ENCODE data around the gene LIX1.

Gene LIX1

DNA sequence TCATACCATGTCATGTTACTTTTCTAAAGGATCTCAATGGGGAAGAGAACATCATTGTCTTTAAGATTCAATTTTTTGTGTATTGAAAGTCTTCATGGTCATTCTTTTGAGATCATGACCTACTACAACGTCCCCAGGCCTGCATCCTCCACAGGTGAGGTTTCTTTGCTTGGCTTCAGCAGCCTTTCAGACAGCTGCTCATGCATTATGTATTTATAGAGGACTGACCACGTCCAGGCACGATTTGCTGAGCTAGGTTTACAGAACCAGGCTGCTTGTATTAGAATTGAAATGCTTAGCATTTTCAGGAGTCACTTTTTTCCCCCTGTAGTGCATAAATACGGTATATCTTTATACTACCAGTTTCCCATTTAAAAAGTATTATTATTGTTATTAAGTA, 70.4 kb downstream of the LIX1 start:
- no peak for DNase-seq

DNA sequence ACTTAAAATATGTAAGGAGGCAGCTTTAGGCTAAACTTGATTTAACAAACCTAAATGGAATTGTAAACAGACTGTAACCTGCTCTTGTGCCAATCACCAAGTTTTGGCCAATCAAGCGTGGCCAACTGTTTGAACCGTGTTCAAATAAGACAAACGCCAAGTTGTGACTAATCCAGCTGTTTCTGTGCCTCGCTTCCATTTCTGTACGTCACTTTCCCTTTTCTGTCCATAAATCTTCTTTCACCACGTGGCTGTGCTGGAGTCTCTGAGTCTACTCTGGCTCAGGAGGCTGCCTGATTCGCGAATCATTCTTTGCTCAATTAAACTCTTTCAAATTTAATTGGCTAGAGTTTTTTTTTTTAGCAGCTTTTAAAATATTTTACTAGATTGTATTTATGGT, 71.3 kb downstream of the LIX1 start:
- no peak for DNase-seq

DNA sequence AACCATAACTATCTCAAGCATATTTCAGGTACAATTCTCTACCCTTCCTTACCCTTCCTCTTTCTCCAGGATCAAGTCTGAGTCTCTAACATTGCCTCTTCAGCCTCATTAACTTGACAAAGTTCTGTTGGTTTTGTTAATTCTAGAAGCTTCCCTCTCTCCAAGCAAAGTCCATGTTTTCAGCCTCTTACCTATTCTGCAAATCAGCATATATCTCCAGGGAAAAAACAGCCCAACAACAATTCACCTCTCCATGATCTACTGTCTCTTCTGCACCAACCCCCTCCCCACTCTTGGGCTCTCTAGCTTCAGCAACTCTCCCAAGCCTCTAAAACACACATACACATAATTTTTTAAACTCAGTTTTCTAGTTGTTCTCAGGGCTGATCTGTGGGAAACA, 72.2 kb downstream of the LIX1 start:
- no peak for DNase-seq

DNA sequence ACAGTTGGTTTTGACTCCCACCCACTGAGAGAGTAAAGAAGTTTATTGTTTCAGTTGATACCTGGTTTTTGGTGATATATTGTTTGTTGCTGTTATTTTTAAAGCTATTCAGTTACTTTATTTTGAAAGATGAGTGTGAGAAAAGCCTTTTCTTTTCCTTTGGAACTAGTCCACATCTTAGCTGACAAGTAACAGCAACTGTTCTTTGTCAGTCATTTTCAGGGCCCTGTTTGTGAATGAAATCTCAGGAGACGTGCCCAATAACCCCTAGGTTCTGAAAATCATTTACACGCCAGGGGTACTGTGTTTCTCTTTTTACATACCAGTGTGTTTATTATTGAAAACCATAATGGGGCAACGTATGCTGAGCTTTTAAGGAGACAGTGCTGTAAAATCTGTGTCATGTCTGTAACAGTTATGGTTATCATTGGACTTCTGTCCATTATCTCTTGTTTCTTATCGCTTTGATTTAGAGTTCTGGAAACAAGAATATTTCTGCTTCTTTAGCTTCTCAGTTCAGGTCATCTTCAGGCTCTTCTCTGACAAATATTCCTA, 75.0 kb downstream of the LIX1 start:
- no peak for DNase-seq

DNA sequence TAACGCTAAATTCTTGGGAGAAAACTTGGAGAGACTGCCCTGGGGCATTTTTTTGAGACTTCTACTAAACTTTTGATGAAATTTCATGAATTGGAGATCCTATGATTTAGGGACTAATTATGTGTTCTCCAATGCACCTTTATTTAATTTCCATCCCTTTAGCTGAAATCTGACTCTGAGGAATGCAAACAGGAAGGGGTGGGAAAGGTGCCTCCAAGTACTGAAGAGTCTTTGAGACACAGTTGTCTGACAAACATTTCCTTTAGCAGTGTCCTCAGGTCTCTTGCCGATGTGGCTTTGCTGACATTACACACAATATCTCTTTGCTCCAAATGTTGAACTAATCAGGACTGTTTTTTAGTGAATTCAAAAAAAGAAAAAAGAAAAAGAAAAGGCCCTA, 76.9 kb downstream of the LIX1 start:
- DNase-seq = no peak

DNA sequence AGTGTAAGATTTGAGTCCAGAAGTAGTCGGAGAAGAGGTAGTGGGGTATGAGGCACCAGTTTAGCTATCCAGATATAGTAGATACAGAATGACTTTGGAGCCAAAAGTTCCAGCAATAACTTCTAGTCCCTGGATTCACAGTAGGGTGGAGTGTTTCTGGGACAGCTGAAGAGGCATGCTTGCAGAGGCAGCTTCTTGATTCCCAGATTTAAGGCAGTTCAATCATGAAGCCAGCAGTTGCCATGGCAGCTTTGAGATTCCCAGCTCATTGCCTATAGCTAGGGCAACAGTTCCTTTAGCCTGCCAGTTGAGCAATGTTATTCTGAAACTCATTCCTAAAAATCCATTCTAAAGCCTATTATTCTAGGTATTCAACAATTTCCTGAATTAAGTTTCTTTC, 79.2 kb downstream of the LIX1 start:
- DNase-seq = no peak

DNA sequence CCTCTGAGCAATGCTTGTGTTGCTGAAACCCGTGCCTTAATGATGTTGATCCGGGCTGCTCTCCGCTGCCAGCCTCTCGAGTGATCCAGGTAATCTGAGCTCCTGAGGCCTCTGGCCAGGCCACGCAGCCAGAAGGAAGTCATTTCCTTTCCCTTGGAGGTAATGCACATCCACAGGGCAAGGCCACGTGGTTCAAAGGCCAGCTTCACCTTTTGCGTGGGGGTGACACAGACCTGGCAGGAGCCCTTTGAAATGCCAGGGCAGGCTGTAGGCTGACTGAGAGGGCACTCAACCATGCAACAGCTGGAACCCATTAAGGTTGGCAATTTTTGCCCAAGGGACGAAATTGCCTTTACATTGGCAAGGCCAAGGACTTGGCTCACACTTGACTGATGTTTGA, 80.4 kb downstream of the LIX1 start:
- no peak for DNase-seq

DNA sequence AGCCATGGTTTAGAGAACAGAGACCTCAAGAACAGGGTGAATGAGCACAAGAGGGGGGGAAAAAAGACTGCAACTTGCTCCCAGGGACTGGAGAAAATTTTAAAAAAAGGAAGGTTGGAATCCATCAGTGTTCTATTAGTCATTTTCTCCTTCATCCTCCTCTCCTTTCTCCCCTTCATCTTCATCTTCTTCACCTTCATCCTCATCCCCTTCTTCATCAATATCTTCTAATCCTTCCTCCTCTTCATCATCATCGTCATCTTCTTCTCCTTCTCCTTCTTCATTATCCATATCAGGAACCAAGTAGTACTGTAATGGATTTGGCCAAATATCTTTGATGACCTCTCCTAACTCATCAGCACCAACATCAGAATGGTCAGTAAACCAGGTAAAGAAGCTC, 86.1 kb downstream of the LIX1 start:
- no peak for DNase-seq

DNA sequence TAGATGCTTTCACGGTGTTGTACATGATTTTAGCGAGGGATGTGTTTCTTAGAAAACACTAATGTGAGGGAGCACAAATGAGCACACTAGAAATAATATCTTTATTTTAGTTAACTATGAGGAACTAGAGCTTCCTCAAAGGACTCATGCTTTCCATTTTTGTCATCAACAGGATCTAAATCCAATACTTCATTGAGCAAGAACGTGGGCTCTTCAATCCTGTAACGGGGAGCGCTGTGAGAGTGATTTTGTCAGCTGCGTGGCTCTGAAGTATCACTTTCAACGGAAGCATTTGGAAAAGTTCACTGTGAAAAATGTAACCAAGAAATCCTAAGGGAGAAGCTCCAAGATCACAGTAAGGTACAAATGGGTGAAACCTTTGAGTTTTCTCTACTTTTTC, 93.2 kb downstream of the LIX1 start:
- no peak for DNase-seq

DNA sequence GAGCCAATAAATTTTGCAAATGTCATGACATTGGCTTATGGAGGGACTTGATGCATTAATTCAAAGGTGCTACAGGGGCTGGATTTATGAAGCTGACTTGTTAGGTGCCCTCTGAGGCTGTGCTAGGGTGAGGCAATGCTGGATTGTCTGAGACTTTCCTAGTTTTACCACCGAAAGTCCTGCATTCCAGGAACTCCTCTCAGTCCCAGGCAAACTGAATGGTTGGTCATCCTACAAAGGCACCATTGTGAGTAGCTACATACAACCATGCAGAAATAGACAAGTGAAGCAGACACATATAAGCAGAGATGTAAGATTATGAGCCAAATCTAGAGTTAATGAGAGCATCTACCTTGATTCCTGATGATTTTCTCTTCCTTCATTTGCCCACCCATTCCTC, 95.3 kb downstream of the LIX1 start:
- DNase-seq = no peak

DNA sequence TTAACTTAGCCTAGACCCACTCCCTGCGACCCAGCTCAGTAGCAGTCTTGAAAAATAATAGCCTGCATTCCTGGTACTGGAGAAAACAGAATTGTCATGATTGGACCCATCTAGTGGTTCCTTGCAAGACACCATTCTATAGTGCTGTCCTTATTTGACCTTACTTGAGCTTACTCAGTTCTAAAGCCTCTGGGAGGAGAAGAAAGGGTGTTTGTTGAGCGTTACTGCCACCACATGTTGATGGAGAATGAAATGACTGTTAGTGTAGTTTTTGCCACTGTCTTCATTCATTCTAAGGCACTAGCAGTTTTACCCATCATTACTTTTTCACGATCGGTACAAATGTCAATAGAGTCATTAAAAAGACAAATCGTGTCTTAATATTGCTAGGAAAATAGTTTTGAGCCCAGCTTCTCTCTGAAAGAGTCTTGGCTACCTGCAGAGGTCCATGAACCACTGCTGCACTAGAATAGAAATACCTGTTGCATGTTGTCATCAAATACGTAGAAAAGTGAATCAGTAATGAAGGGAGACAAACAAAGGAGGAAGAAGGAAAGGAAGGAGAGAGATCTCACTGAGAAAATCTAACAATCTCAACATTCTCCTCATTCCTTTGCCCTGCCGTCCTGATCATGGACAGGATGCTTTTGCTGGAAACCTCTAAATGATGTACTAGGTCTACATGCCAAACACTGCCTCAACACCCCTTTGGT, 96.0 kb downstream of the LIX1 start:
- DNase-seq = no peak

DNA sequence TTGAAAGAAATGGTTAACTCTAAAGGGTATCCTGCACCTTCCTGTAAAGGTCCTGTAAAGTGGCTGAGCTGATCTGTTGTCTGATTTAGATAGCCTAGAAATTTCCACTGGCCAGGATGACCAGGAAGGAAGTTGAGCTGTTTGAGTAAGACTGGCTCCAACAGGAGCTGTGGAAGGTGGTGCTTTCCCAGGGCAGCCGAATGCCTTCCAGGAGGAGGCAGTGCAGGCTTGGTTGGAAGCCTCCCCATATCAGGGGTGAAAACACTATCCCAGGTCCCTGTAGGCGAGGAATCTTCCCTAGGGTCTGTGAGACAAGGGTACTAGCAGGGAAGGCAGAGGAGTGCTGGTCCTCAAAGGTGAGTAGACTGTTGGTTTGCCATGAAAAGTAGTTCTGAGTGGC, 98.4 kb downstream of the LIX1 start:
- DNase-seq = no peak

DNA sequence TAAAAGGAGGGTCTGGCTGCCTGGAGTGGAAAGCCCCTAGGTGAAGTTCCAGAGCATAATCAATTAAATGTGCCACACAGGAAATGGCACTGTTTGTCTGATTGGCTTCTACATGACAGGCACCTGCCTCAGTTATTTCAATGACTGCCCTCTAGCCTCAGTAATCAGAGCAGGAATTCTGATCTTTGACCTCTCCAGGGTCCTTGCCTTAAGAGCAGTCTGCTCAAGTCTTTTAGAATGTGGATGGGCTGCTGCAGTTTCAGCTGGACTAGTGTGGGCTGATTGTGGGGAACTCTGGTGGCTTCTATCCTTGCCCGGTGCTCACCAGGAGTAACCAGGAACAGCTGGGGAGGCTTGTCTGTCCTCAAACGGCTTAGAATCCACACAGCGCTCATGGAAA, 98.9 kb downstream of the LIX1 start:
- no peak for DNase-seq

DNA sequence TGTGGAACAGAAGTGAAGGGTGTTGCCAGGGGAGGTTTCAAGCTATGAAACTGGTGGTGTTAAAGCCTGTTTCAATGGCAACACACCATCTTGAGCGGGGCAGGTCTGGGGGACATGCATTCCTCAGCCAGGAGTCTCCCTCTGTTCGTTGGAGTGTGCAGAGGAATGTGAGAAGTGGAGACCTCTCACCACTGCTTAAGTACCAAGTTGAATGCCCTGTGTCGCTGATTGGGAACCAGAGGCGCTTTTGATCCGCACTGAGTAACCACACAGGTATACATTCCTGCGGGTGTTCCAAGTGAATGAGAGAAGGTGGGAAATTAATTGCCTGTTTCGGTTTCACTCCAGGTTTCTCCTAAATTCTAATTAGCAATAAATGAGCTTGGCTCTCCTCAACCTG, 99.4 kb downstream of the LIX1 start:
- no peak for DNase-seq
